ENCODE results near the gene MAPK1IP1L. TPM values are rescaled to one million over a fixed set of nuclear protein-coding genes. Genes with fewer than 3 reads are reported as not detected.

MAPK1IP1L gene
- total RNA-seq, 1 experiment from 2014 or later, result 73.9 TPM

DNA sequence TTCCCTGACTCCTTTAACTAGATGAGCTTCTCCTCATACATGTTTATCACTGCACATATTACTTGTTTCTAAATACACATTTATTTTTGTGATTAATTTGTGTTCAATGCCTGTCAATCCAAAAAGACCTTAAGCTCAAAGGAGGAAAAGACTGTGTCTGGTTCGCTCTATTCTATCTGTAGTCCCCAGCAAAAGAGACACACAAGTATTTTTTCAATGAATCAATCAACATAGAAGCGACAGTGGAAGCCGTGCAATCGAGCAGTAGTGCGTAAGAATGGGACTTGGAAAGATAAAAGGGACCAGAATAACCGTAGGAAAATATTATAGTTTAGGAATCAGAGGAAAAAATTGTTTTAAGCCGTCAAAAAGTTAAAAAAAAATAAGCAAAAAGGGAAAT, 25.5 kb upstream of the MAPK1IP1L start:
- DNase-seq, result no peak
- POLR2A ChIA-PET (ENCODE audit: unreplicated experiment), result no interaction called here
- H3K9ac ChIP-seq (ENCODE audit: low read length), result peak overlapping the region; percentile 86
- H3K4me1 ChIP-seq (ENCODE audit: insufficient read depth, low read length), result peaks cover 34% of the 10 kb centered on the region
- H3K27ac ChIP-seq (ENCODE audit: low read length), result no peak overlapping the region
- peak overlapping the region; percentile 80 for H3K4me2 ChIP-seq (ENCODE audit: low read length)
- no peaks in the 10 kb centered on the region for H3K9me2 ChIP-seq (replicated peaks; ENCODE audit: low read length)
- intact Hi-C loops (cut with micrococcal nuclease), result no loop called here
- CTCF ChIA-PET, result interaction anchor here (1.7 kb wide), 1 partner anchor 44 kb away, joined by 4 read pairs; no protein-coding TSS in a partner anchor
- H3K79me2 ChIP-seq (ENCODE audit: low read length), result peaks cover 83% of the 10 kb centered on the region
- H3F3A ChIP-seq (ENCODE audit: low read length, unreplicated experiment), result no peaks in the 10 kb centered on the region
- no peaks in the 10 kb centered on the region for H3K9me3 ChIP-seq (ENCODE audit: low read length)
- BruUV-seq (replicated peaks), result no TSS peak
- H4K20me1 ChIP-seq (ENCODE audit: low read length), result peaks cover 27% of the 10 kb centered on the region
- ATAC-seq, result no peak
- TF ChIP-seq, protein P1, sequence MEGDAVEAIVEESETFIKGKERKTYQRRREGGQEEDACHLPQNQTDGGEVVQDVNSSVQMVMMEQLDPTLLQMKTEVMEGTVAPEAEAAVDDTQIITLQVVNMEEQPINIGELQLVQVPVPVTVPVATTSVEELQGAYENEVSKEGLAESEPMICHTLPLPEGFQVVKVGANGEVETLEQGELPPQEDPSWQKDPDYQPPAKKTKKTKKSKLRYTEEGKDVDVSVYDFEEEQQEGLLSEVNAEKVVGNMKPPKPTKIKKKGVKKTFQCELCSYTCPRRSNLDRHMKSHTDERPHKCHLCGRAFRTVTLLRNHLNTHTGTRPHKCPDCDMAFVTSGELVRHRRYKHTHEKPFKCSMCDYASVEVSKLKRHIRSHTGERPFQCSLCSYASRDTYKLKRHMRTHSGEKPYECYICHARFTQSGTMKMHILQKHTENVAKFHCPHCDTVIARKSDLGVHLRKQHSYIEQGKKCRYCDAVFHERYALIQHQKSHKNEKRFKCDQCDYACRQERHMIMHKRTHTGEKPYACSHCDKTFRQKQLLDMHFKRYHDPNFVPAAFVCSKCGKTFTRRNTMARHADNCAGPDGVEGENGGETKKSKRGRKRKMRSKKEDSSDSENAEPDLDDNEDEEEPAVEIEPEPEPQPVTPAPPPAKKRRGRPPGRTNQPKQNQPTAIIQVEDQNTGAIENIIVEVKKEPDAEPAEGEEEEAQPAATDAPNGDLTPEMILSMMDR (conservative IDR thresholded peaks at IDR 0.05; ENCODE audit: low read depth, low read length), result no peak
- TF ChIP-seq EZH2 (IDR thresholded peaks at IDR 0.05; ENCODE audit: low read length, unreplicated experiment) (no peak), EZH2phosphoT487 (IDR thresholded peaks at IDR 0.05; ENCODE audit: borderline replicate concordance, low read length) (no peak)
- peak overlapping the region; percentile 69 for H2AFZ ChIP-seq (ENCODE audit: low read length)
- H3K36me3 ChIP-seq (ENCODE audit: low read depth, low read length), result peaks cover 15% of the 10 kb centered on the region
- H3K27me3 ChIP-seq (ENCODE audit: low read length), result no peaks in the 10 kb centered on the region
- peak overlapping the region; percentile 75 for H3K4me3 ChIP-seq (ENCODE audit: low read length)

DNA sequence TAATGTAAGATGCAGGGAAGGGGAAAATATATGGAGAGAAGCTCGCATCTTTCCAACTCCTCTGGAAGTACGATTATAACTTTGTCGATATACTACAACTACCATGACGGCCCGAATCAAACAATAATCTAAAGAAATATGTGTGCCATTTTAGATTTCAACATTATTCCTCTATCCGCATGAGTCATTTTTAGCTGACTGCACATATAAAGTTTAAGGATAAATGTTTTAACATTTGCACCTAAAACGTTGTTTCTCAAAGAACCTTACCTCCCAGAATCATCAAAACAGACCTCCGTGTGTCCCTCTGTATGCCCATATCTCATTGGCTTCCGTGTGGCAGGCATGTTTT, 25.0 kb upstream of the MAPK1IP1L start:
- DNase-seq (peak; percentile 43), ATAC-seq (no peak; the same call in 1 of the 2 replicates)
- Histone ChIP-seq H3K79me2 (ENCODE audit: low read length) (peaks cover 84% of the 10 kb centered on the region), H3K4me2 (ENCODE audit: low read length) (peak overlapping the region; percentile 80), H3K36me3 (ENCODE audit: low read depth, low read length) (peaks cover 15% of the 10 kb centered on the region), H3K9me2 (replicated peaks; ENCODE audit: low read length) (no peaks in the 10 kb centered on the region), H2AFZ (ENCODE audit: low read length) (peak overlapping the region; percentile 69), H4K20me1 (ENCODE audit: low read length) (peaks cover 31% of the 10 kb centered on the region), H3K9ac (ENCODE audit: low read length) (peak overlapping the region; percentile 86), H3F3A (ENCODE audit: low read length, unreplicated experiment) (no peaks in the 10 kb centered on the region), H3K9me3 (ENCODE audit: low read length) (no peaks in the 10 kb centered on the region), H3K4me1 (ENCODE audit: insufficient read depth, low read length) (peaks cover 34% of the 10 kb centered on the region), H3K27ac (ENCODE audit: low read length) (peak overlapping the region; percentile 55), H3K4me3 (ENCODE audit: low read length) (peak overlapping the region; percentile 75), H3K27me3 (ENCODE audit: low read length) (no peaks in the 10 kb centered on the region)
- intact Hi-C loops (cut with micrococcal nuclease), result no loop called here
- POLR2A ChIA-PET (ENCODE audit: unreplicated experiment), result interaction anchor here (0.5 to 1.4 kb wide), 6 partner anchors 11 to 532 kb away, joined by 3 to 13 read pairs (median 4); partner anchors contain the start of gene MAPK1IP1L
- TF ChIP-seq EZH2phosphoT487 (IDR thresholded peaks at IDR 0.05; ENCODE audit: borderline replicate concordance, low read length), result no peak
- TF ChIP-seq, protein P1 (conservative IDR thresholded peaks at IDR 0.05; ENCODE audit: low read depth, low read length), result no peak
- no peak for TF ChIP-seq EZH2 (IDR thresholded peaks at IDR 0.05; ENCODE audit: low read length, unreplicated experiment)
- BruUV-seq (replicated peaks), result TSS peak; percentile 60
- CTCF ChIA-PET, result interaction anchor here (0.6 to 1.7 kb wide), 4 partner anchors 25 to 462 kb away, joined by 3 to 7 read pairs (median 4); partner anchors contain the start of gene MAPK1IP1L

Measured in PC-3 (cell line).